ENCODE results near the gene KLHDC1.
"Not testable (repeated sequence)": the region's sequence is repeated elsewhere in the genome, so short reads cannot be mapped to it uniquely, and the experiment has no call there.

Gene KLHDC1

GRCh38 chr14:49692811-49693734, at the start of gene KLHDC1:
Gene KLHDC1 (plus strand): TSS chr14:49693120. CDS start chr14:49693195, 75 bp downstream.
- H3K9ac ChIP-seq (ENCODE audit: insufficient read length), result peak within 1 kb of the TSS; percentile 81
- H3K27ac ChIP-seq, result peak within 1 kb of the TSS; percentile 92
- H3K9me3 ChIP-seq (ENCODE audit: low read depth, low read length), result no peaks in the 10 kb centered on the region
- DNase-seq (ENCODE audit: low read depth, low spot score), result no peak
- peak within 1 kb of the TSS; percentile 84 for H3K4me3 ChIP-seq
- TF ChIP-seq POLR2AphosphoS5 (IDR thresholded peaks at IDR 0.05; ENCODE audit: borderline replicate concordance, low read depth, low read length), result peak; percentile 80
- TF ChIP-seq FOXP2 (optimal IDR thresholded peaks at IDR 0.05; ENCODE audit: control extremely low read depth, extremely low read length, insufficient read depth), result no peak
- TF ChIP-seq EZH2 (IDR thresholded peaks at IDR 0.05), result no peak
- H3K36me3 ChIP-seq (ENCODE audit: insufficient read depth, low read length), result no peaks in the 10 kb centered on the region

- Histone ChIP-seq H3K27ac (no peak overlapping the region), H3K9me3 (ENCODE audit: low read depth, low read length) (no peaks in the 10 kb centered on the region), H3K9ac (ENCODE audit: insufficient read length) (no peak overlapping the region), H3K4me3 (no peak overlapping the region), H3K36me3 (ENCODE audit: insufficient read depth, low read length) (peaks cover 37% of the 10 kb centered on the region)
- TF ChIP-seq POLR2AphosphoS5 (IDR thresholded peaks at IDR 0.05; ENCODE audit: borderline replicate concordance, low read depth, low read length) (no peak), EZH2 (IDR thresholded peaks at IDR 0.05) (no peak), FOXP2 (optimal IDR thresholded peaks at IDR 0.05; ENCODE audit: control extremely low read depth, extremely low read length, insufficient read depth) (no peak)
- DNase-seq (ENCODE audit: low read depth, low spot score), result no peak
Observed at GRCh38 chr14:49653508-49653907, 39.4 kb upstream of the KLHDC1 start.

- Histone ChIP-seq H3K27ac (no peak overlapping the region), H3K9ac (ENCODE audit: insufficient read length) (no peak overlapping the region), H3K9me3 (ENCODE audit: low read depth, low read length) (no peaks in the 10 kb centered on the region), H3K36me3 (ENCODE audit: insufficient read depth, low read length) (peaks cover 32% of the 10 kb centered on the region), H3K4me3 (no peak overlapping the region)
- TF ChIP-seq POLR2AphosphoS5 (IDR thresholded peaks at IDR 0.05; ENCODE audit: borderline replicate concordance, low read depth, low read length), result no peak
- TF ChIP-seq FOXP2 (optimal IDR thresholded peaks at IDR 0.05; ENCODE audit: control extremely low read depth, extremely low read length, insufficient read depth), result no peak
- TF ChIP-seq EZH2 (IDR thresholded peaks at IDR 0.05), result no peak
- DNase-seq (ENCODE audit: low read depth, low spot score), result no peak
Observed at GRCh38 chr14:49654511-49654910, 38.4 kb upstream of the KLHDC1 start.

- H3K9ac ChIP-seq (ENCODE audit: insufficient read length); DNase-seq (ENCODE audit: low read depth, low spot score); H3K27ac ChIP-seq; H3K9me3 ChIP-seq (ENCODE audit: low read depth, low read length); H3K4me3 ChIP-seq: not testable (repeated sequence)
- H3K36me3 ChIP-seq (ENCODE audit: insufficient read depth, low read length), result peaks cover 25% of the 10 kb centered on the region
Observed at GRCh38 chr14:49657500-49657899, 35.4 kb upstream of the KLHDC1 start.

- DNase-seq (ENCODE audit: low read depth, low spot score), result no peak
- H3K9me3 ChIP-seq (ENCODE audit: low read depth, low read length), result no peaks in the 10 kb centered on the region
Observed at GRCh38 chr14:49659526-49660455, 33.1 kb upstream of the KLHDC1 start.

GRCh38 chr14:49670475-49670874, 22.4 kb upstream of the KLHDC1 start:
- no peak for TF ChIP-seq EZH2 (IDR thresholded peaks at IDR 0.05)
- no peak for TF ChIP-seq FOXP2 (optimal IDR thresholded peaks at IDR 0.05; ENCODE audit: control extremely low read depth, extremely low read length, insufficient read depth)
- no peak for TF ChIP-seq POLR2AphosphoS5 (IDR thresholded peaks at IDR 0.05; ENCODE audit: borderline replicate concordance, low read depth, low read length)
- Histone ChIP-seq H3K9ac (ENCODE audit: insufficient read length) (no peak overlapping the region), H3K9me3 (ENCODE audit: low read depth, low read length) (no peaks in the 10 kb centered on the region), H3K36me3 (ENCODE audit: insufficient read depth, low read length) (peaks cover 47% of the 10 kb centered on the region), H3K27ac (peak overlapping the region; percentile 31; the same call in 1 of the 2 replicates), H3K4me3 (no peak overlapping the region)
- DNase-seq (ENCODE audit: low read depth, low spot score), result no peak

More at GRCh38 chr14:49659526-49660455, 33.1 kb upstream of the KLHDC1 start:
- peaks cover 28% of the 10 kb centered on the region for H3K36me3 ChIP-seq (ENCODE audit: insufficient read depth, low read length)
- no peak overlapping the region for H3K4me3 ChIP-seq
- H3K27ac ChIP-seq, result no peak overlapping the region
- no peak for TF ChIP-seq POLR2AphosphoS5 (IDR thresholded peaks at IDR 0.05; ENCODE audit: borderline replicate concordance, low read depth, low read length)
- no peak overlapping the region for H3K9ac ChIP-seq (ENCODE audit: insufficient read length)

GRCh38 chr14:49673586-49673985, 19.3 kb upstream of the KLHDC1 start:
- TF ChIP-seq FOXP2 (optimal IDR thresholded peaks at IDR 0.05; ENCODE audit: control extremely low read depth, extremely low read length, insufficient read depth) (no peak), POLR2AphosphoS5 (IDR thresholded peaks at IDR 0.05; ENCODE audit: borderline replicate concordance, low read depth, low read length) (no peak), EZH2 (IDR thresholded peaks at IDR 0.05) (no peak)
- Histone ChIP-seq H3K9ac (ENCODE audit: insufficient read length) (no peak overlapping the region), H3K36me3 (ENCODE audit: insufficient read depth, low read length) (peaks cover 47% of the 10 kb centered on the region), H3K4me3 (no peak overlapping the region), H3K9me3 (ENCODE audit: low read depth, low read length) (no peaks in the 10 kb centered on the region), H3K27ac (no peak overlapping the region)
- DNase-seq (ENCODE audit: low read depth, low spot score), result no peak

- no peak for TF ChIP-seq EZH2 (IDR thresholded peaks at IDR 0.05)
- no peak for TF ChIP-seq FOXP2 (optimal IDR thresholded peaks at IDR 0.05; ENCODE audit: control extremely low read depth, extremely low read length, insufficient read depth)
- TF ChIP-seq POLR2AphosphoS5 (IDR thresholded peaks at IDR 0.05; ENCODE audit: borderline replicate concordance, low read depth, low read length), result no peak
- no peak overlapping the region for H3K9ac ChIP-seq (ENCODE audit: insufficient read length)
- no peak overlapping the region for H3K4me3 ChIP-seq
- no peak overlapping the region for H3K27ac ChIP-seq
- H3K36me3 ChIP-seq (ENCODE audit: insufficient read depth, low read length), result peaks cover 68% of the 10 kb centered on the region
- H3K9me3 ChIP-seq (ENCODE audit: low read depth, low read length), result no peaks in the 10 kb centered on the region
- DNase-seq (ENCODE audit: low read depth, low spot score), result no peak
Observed at GRCh38 chr14:49677643-49678042, 15.3 kb upstream of the KLHDC1 start.

Measured in SK-N-MC (cell line).